Measurements from ENCODE around the gene NELFA. TPM values are rescaled to one million over a fixed set of nuclear protein-coding genes. Genes with fewer than 3 reads are reported as not detected.

NELFA gene
- total RNA-seq, 1 donor from 2014 or later, result 32.5 TPM

GRCh38 chr4:2046031-2046961 is 37.5 kb upstream of the NELFA start:
- no peak for TF ChIP-seq CTCF (IDR thresholded peaks at IDR 0.05)
- peaks cover 19% of the 10 kb centered on the region for H3K27me3 Mint-ChIP-seq (ENCODE audit: unreplicated experiment)
- H3K9me3 Mint-ChIP-seq (ENCODE audit: unreplicated experiment), result no peaks in the 10 kb centered on the region
- H3K36me3 Mint-ChIP-seq (ENCODE audit: unreplicated experiment), result no peaks in the 10 kb centered on the region
- H3K27ac Mint-ChIP-seq (ENCODE audit: unreplicated experiment), result no peak overlapping the region
- peaks cover 3% of the 10 kb centered on the region for H3K4me1 Mint-ChIP-seq (ENCODE audit: unreplicated experiment)
- H3K4me3 Mint-ChIP-seq (ENCODE audit: unreplicated experiment), result no peak overlapping the region
- peak; percentile 75 for DNase-seq (ENCODE audit: extremely low spot score, unreplicated experiment)

- TF ChIP-seq CTCF (IDR thresholded peaks at IDR 0.05), result no peak
- H3K27me3 Mint-ChIP-seq (ENCODE audit: unreplicated experiment), result peaks cover 12% of the 10 kb centered on the region
- no peaks in the 10 kb centered on the region for H3K9me3 Mint-ChIP-seq (ENCODE audit: unreplicated experiment)
- H3K27ac Mint-ChIP-seq (ENCODE audit: unreplicated experiment), result no peak overlapping the region
- no peak overlapping the region for H3K4me3 Mint-ChIP-seq (ENCODE audit: unreplicated experiment)
- H3K4me1 Mint-ChIP-seq (ENCODE audit: unreplicated experiment), result peaks cover 3% of the 10 kb centered on the region
- DNase-seq (ENCODE audit: extremely low spot score, unreplicated experiment), result peak; percentile 78
- H3K36me3 Mint-ChIP-seq (ENCODE audit: unreplicated experiment), result no peaks in the 10 kb centered on the region
Observed at GRCh38 chr4:2045518-2045951, 36.8 kb upstream of the NELFA start.

- Mint-ChIP-seq H3K36me3 (ENCODE audit: unreplicated experiment) (no peaks in the 10 kb centered on the region), H3K27ac (ENCODE audit: unreplicated experiment) (no peak overlapping the region), H3K9me3 (ENCODE audit: unreplicated experiment) (no peaks in the 10 kb centered on the region), H3K27me3 (ENCODE audit: unreplicated experiment) (peaks cover 9% of the 10 kb centered on the region), H3K4me1 (ENCODE audit: unreplicated experiment) (peaks cover 4% of the 10 kb centered on the region), H3K4me3 (ENCODE audit: unreplicated experiment) (no peak overlapping the region)
- DNase-seq (ENCODE audit: extremely low spot score, unreplicated experiment), result peak; percentile 78
- TF ChIP-seq CTCF (IDR thresholded peaks at IDR 0.05), result no peak
Observed at GRCh38 chr4:2044542-2045517, 36.1 kb upstream of the NELFA start.

- Mint-ChIP-seq H3K27me3 (ENCODE audit: unreplicated experiment) (peaks cover 8% of the 10 kb centered on the region), H3K36me3 (ENCODE audit: unreplicated experiment) (no peaks in the 10 kb centered on the region), H3K4me1 (ENCODE audit: unreplicated experiment) (peaks cover 5% of the 10 kb centered on the region), H3K27ac (ENCODE audit: unreplicated experiment) (no peak overlapping the region), H3K4me3 (ENCODE audit: unreplicated experiment) (no peak overlapping the region), H3K9me3 (ENCODE audit: unreplicated experiment) (no peaks in the 10 kb centered on the region)
- DNase-seq (ENCODE audit: extremely low spot score, unreplicated experiment), result no peak
- no peak for TF ChIP-seq CTCF (IDR thresholded peaks at IDR 0.05)
Observed at GRCh38 chr4:2044119-2044485, 35.3 kb upstream of the NELFA start.
